T-cell (primary cell): ENCODE data around the gene ISOC2. TPM values are rescaled to one million over a fixed set of nuclear protein-coding genes. Genes with fewer than 3 reads are reported as not detected.

Experiments
- ATAC-seq, 4 experiments: fragments of 200-7000 bp in 3 of 4; fragments of 150-1000 bp in 1 of 4; cut with Tn5 transposase; replicated peaks in 1 of 4; 1 replicate in 3 of 4; 2 replicates in 1 of 4; pipeline ENCODE4 v1.10.0; 2021; ENCODE audit warnings: moderate library complexity in 3 of 4, mild to moderate bottlenecking in 2 of 4, moderate number of reproducible peaks in 1 of 4
- CTCF ChIA-PET, 2 donors: fragments of 300-600 bp; sonication (Branson Sonifier 250); formaldehyde crosslinking; loops; one replicate each; lab custom pipeline; 2022; ENCODE audit warnings: antibody characterized with exemption in 2 of 2; lab: Charles Lee
- POLR2A ChIA-PET, 2 donors: fragments of 300-600 bp; sonication (Branson Sonifier 250); formaldehyde crosslinking; loops; one replicate each; lab custom pipeline; 2022; ENCODE audit warnings: antibody characterized with exemption in 2 of 2; lab: Charles Lee
- DNase-seq, 35 experiments: peaks; one replicate each; pipeline versions ENCODE4 v3.0.0 to v3.0.0-alpha.2; 2013 to 2023
- H3K27ac ChIP-seq: one replicate; pipeline ENCODE4 v1.5.1; 2013; ENCODE audit warnings: low read length
- H3K27me3 ChIP-seq, 2 experiments: replicated peaks in 1 of 2; 1 replicate in 1 of 2; 2 replicates in 1 of 2; pipeline versions ENCODE4 v1.6.1 to v1.7.0; 2013; ENCODE audit warnings: low read length in 1 of 2, mixed read lengths in 1 of 2; ENCODE audit not compliant: control insufficient read depth in 2 of 2, insufficient read depth in 2 of 2; ENCODE audit errors: extremely low read depth in 1 of 2
- H3K36me3 ChIP-seq, 2 donors: 1 replicate in 1 of 2; 2 replicates in 1 of 2; pipeline versions ENCODE4 v1.6.1 to v1.7.0; 2013; ENCODE audit warnings: low read length in 1 of 2; ENCODE audit not compliant: control insufficient read depth in 2 of 2, insufficient read depth in 1 of 2; ENCODE audit errors: extremely low read depth in 1 of 2
- H3K4me1 ChIP-seq, 2 experiments: 1 replicate in 1 of 2; 2 replicates in 1 of 2; pipeline versions ENCODE4 v1.6.1 to v1.7.0; 2013; ENCODE audit warnings: low read length in 2 of 2, mixed read lengths in 1 of 2; ENCODE audit not compliant: insufficient read depth in 2 of 2, control insufficient read depth in 1 of 2; ENCODE audit errors: extremely low read depth in 1 of 2
- H3K4me3 ChIP-seq, 2 donors: 1 replicate in 1 of 2; 2 replicates in 1 of 2; pipeline versions ENCODE4 v1.5.1 to v1.7.0; 2013; ENCODE audit warnings: mild to moderate bottlenecking in 2 of 2, low read length in 1 of 2, moderate library complexity in 1 of 2; ENCODE audit not compliant: control insufficient read depth in 1 of 2; ENCODE audit errors: extremely low read depth in 1 of 2
- H3K9me3 ChIP-seq: 2 replicates; pipeline ENCODE4 v1.7.0; 2013
- H3K27ac Mint-ChIP-seq, 2 donors: one replicate each; pipeline ENCODE4 v1.8.0; 2020 to 2021; ENCODE audit warnings: mild to moderate bottlenecking in 2 of 2, mixed read lengths in 2 of 2
- H3K27me3 Mint-ChIP-seq, 2 donors: one replicate each; pipeline ENCODE4 v1.8.0; 2021 to 2022; ENCODE audit warnings: mixed read lengths in 2 of 2
- H3K36me3 Mint-ChIP-seq: one replicate; pipeline ENCODE4 v1.8.0; 2021; ENCODE audit warnings: mixed read lengths
- H3K4me1 Mint-ChIP-seq, 3 donors: one replicate each; pipeline ENCODE4 v1.8.0; 2020 to 2022; ENCODE audit warnings: mixed read lengths in 3 of 3, mild to moderate bottlenecking in 1 of 3
- H3K4me3 Mint-ChIP-seq, 3 donors: one replicate each; pipeline ENCODE4 v1.8.0; 2020 to 2022; ENCODE audit warnings: mild to moderate bottlenecking in 3 of 3, mixed read lengths in 3 of 3, moderate library complexity in 3 of 3
- H3K9me3 Mint-ChIP-seq, 3 donors: one replicate each; pipeline ENCODE4 v1.8.0; 2020 to 2022; ENCODE audit warnings: mixed read lengths in 3 of 3
- WGBS: methylation state at CpG from one replicate; pipeline ENCODE4 v1.1.5; 2013; ENCODE audit warnings: missing lambda C conversion rate; ENCODE audit not compliant: insufficient coverage; 5-methylcytosine and 5-hydroxymethylcytosine counted together
- total RNA-seq, 35 experiments: library from RNA in 6 of 35; stranded (reverse) in 6 of 35; fragments of 120-200 nt in 1 of 35; gene quantifications; one replicate each; pipeline versions ENCODE4 v1.2.1 to v1.2.4 and lab custom pipeline; 2013 to 2026

Gene ISOC2
- total RNA-seq, 5 donors from 2014 or later (not counting 1 experiment from before 2014, with no cell fraction given) = 6.8 to 18.9 (median 14.7) TPM

GRCh38 chr19:55495646-55496349, 34.4 kb upstream of the ISOC2 start:
- no peak overlapping the region for H3K4me3 ChIP-seq
- Mint-ChIP-seq H3K27ac (no peak overlapping the region), H3K4me3 (no peak overlapping the region), H3K27me3 (peaks cover 4 to 19% of the 10 kb centered on the region in 2 donors), H3K36me3 (no peaks in the 10 kb centered on the region), H3K4me1 (peaks cover 0 to 3% (median 0%) of the 10 kb centered on the region in 3 donors), H3K9me3 (no peaks in the 10 kb centered on the region)
- no peak for DNase-seq
- H3K27me3 ChIP-seq = peaks cover 0 to 37% of the 10 kb centered on the region in 2 experiments
- H3K27ac ChIP-seq = no peak overlapping the region
- 86% methylated on average over 7 of the region's 11 CpGs for WGBS
- ATAC-seq = no peak
- no peaks in the 10 kb centered on the region for H3K9me3 ChIP-seq
- peaks cover 0 to 3% of the 10 kb centered on the region in 2 experiments for H3K4me1 ChIP-seq
- ChIA-PET CTCF (no interaction called here), POLR2A (interaction anchor here in 1 of 2 donors (0.6 kb wide), 1 partner anchor 9 kb away, joined by 3 read pairs; no protein-coding TSS in a partner anchor)
- no peaks in the 10 kb centered on the region for H3K36me3 ChIP-seq

DNA sequence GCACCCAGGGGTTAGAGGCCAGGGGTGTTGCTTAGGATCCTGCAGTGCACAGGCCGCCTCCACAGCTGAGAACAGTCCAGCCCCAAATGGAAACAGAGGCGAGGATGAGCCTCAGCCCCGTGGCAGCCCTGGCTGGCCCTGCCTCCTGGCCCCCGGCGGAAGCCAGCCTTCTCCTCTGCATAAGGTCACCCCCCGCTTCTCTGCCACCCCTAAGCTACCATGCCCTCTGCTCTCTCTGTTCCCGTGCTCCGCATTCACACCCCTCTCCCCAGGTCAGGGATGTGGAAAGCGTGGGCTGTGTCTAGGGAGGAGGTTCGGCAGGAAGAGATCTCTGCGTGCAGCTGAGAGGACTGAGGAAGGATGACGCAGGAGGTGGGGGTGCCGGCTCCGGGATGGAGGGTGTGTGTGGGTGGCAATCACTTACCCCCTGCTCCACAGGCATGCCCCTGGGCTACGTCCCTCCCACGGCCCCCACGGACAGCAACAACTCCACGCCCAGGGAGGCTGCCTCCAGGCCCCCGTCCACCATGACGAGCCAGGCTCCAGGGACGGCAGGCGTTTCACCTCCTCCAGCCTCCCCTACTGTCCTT, 32.8 kb upstream of the ISOC2 start:
- Mint-ChIP-seq H3K4me3 (peak overlapping the region; percentile 21 to 69 (median 45)), H3K27me3 (peaks cover 4 to 19% of the 10 kb centered on the region in 2 donors), H3K27ac (no peak overlapping the region), H3K4me1 (peaks cover 0 to 3% (median 0%) of the 10 kb centered on the region in 3 donors), H3K36me3 (no peaks in the 10 kb centered on the region), H3K9me3 (no peaks in the 10 kb centered on the region)
- Histone ChIP-seq H3K36me3 (no peaks in the 10 kb centered on the region), H3K9me3 (no peaks in the 10 kb centered on the region), H3K27me3 (peaks cover 0 to 49% of the 10 kb centered on the region in 2 experiments), H3K27ac (no peak overlapping the region), H3K4me1 (peaks cover 0 to 3% of the 10 kb centered on the region in 2 experiments), H3K4me3 (peak overlapping the region in 1 of 2 donors; percentile 10)
- ATAC-seq (peak; percentile 43 to 58 (median 56)), DNase-seq (no peak)
- ChIA-PET POLR2A (no interaction called here), CTCF (interaction anchor here in 1 of 2 donors (1.1 kb wide), 1 partner anchor 14 kb away, joined by 3 read pairs; no protein-coding TSS in a partner anchor)
- 40% methylated on average over 10 of the region's 22 CpGs for WGBS

DNA sequence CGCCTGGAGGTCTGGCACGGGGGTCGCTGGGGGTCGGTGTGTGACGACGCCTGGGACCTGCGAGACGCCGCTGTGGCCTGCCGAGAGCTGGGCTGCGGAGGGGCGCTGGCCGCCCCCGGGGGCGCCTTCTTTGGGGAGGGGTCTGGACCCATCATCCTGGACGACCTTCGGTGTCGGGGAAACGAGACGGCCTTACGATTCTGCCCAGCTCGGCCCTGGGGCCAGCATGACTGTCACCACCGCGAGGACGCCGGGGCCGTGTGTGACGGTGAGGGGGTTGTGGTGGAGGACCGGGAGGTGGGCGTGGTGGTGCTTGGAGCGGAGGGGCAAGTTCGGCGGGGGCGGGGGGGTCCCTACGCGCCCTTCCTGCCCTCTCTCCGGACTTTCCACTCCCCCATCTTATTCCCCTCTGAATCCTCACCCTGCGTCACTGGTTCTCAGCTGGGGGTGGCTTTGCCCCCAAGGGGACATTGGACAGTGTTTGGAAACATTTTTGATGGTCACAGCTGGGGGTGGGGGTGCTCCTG, 32.3 kb upstream of the ISOC2 start:
- peaks cover 4 to 19% of the 10 kb centered on the region in 2 donors for H3K27me3 Mint-ChIP-seq
- no peaks in the 10 kb centered on the region for H3K36me3 Mint-ChIP-seq
- ATAC-seq (no peak), DNase-seq (no peak)
- H3K27me3 ChIP-seq = peaks cover 0 to 49% of the 10 kb centered on the region in 2 experiments
- no peaks in the 10 kb centered on the region for H3K9me3 ChIP-seq
- H3K4me1 Mint-ChIP-seq = peaks cover 0 to 3% (median 0%) of the 10 kb centered on the region in 3 donors
- peak overlapping the region in 1 of 3 donors; percentile 45 for H3K4me3 Mint-ChIP-seq
- H3K4me1 ChIP-seq = peaks cover 0 to 3% of the 10 kb centered on the region in 2 experiments
- ChIA-PET CTCF (no interaction called here), POLR2A (no interaction called here)
- WGBS = 82% methylated on average over 13 of the region's 38 CpGs
- no peak overlapping the region for H3K27ac ChIP-seq
- H3K27ac Mint-ChIP-seq = no peak overlapping the region
- no peak overlapping the region for H3K4me3 ChIP-seq
- H3K36me3 ChIP-seq = no peaks in the 10 kb centered on the region
- H3K9me3 Mint-ChIP-seq = no peaks in the 10 kb centered on the region

- ChIA-PET CTCF (no interaction called here), POLR2A (no interaction called here)
- Histone ChIP-seq H3K4me3 (no peak overlapping the region), H3K4me1 (peaks cover 0 to 3% of the 10 kb centered on the region in 2 experiments), H3K27me3 (peaks cover 0 to 49% of the 10 kb centered on the region in 2 experiments), H3K9me3 (no peaks in the 10 kb centered on the region), H3K27ac (no peak overlapping the region), H3K36me3 (no peaks in the 10 kb centered on the region)
- 74% methylated on average over 4 of the region's 18 CpGs for WGBS
- Mint-ChIP-seq H3K4me1 (peaks cover 0 to 3% (median 0%) of the 10 kb centered on the region in 3 donors), H3K9me3 (no peaks in the 10 kb centered on the region), H3K27ac (no peak overlapping the region), H3K4me3 (no peak overlapping the region), H3K27me3 (peaks cover 4 to 19% of the 10 kb centered on the region in 2 donors), H3K36me3 (no peaks in the 10 kb centered on the region)
- DNase-seq (no peak), ATAC-seq (no peak)
Measured at GRCh38 chr19:55493052-55493644, 31.7 kb upstream of the ISOC2 start.

DNA sequence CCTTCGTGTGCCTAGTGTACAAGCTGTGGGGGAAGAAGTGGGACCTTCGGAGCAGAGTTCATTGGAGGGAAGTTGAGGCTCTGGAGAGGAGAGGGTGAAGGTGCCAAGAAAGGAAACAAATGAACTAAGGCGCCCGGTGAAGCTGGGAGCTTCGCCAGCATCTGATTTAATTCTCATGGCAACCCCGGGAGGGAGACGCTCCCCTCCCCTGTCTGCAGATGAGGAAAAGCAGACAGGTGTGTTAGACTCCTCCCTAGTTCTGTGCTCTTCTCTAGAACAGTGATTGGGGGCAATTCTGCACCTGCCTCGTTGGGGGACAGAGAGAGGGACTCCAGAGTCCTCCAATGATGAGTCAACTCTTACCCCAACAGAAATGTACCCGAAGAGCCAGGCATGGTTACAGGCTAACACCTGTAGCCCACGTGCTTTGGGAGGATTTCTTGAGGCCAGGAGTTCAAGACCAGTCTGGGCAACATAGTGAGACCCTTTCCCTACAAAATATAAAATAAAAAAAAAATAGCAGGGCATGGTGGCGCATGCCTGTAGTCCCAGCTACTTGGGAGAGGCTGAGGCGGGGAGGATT, 31.0 kb upstream of the ISOC2 start:
- Mint-ChIP-seq H3K27ac (no peak overlapping the region), H3K4me1 (peaks cover 0 to 3% (median 0%) of the 10 kb centered on the region in 3 donors), H3K36me3 (no peaks in the 10 kb centered on the region), H3K4me3 (no peak overlapping the region), H3K27me3 (peaks cover 4 to 19% of the 10 kb centered on the region in 2 donors), H3K9me3 (no peaks in the 10 kb centered on the region)
- Histone ChIP-seq H3K4me3 (no peak overlapping the region), H3K9me3 (no peaks in the 10 kb centered on the region), H3K4me1 (peaks cover 0 to 3% of the 10 kb centered on the region in 2 experiments), H3K27ac (no peak overlapping the region), H3K27me3 (peaks cover 0 to 49% of the 10 kb centered on the region in 2 experiments), H3K36me3 (no peaks in the 10 kb centered on the region)
- POLR2A ChIA-PET = no interaction called here
- CTCF ChIA-PET = no interaction called here
- DNase-seq (no peak), ATAC-seq (no peak)
- 34% methylated on average over 4 of the region's 12 CpGs for WGBS
